HG03095 (cell line): ENCODE results near the gene FAM163B.
"Not testable (repeated sequence)": the region's sequence is repeated elsewhere in the genome, so short reads cannot be mapped to it uniquely, and the experiment has no call there.

Source experiments
- ATAC-seq: cut with Tn5 transposase; IDR thresholded peaks from one replicate; pipeline ENCODE4 v1.9.1; 2021; ENCODE audit warnings: moderate library complexity; ENCODE audit not compliant: unreplicated experiment

Gene FAM163B

GRCh38 chr9:133640160-133640559 is 31.0 kb upstream of the FAM163B start:
- ATAC-seq: no peak

GRCh38 chr9:133639613-133640012 is 30.4 kb upstream of the FAM163B start:
- ATAC-seq: no peak

- no peak for ATAC-seq
Measured at GRCh38 chr9:133638711-133639110, 29.5 kb upstream of the FAM163B start.

GRCh38 chr9:133638076-133638475 is 28.9 kb upstream of the FAM163B start:
- ATAC-seq: no peak

GRCh38 chr9:133637451-133638055 is 28.4 kb upstream of the FAM163B start:
- no peak for ATAC-seq

- no peak for ATAC-seq
Measured at GRCh38 chr9:133636902-133637301, 27.7 kb upstream of the FAM163B start.

GRCh38 chr9:133635533-133636531 is 26.6 kb upstream of the FAM163B start, which contains the start of gene DBH:
Gene DBH (plus strand): TSS chr9:133636363. CDS start chr9:133636372, 9 bp downstream.
- no peak for ATAC-seq

GRCh38 chr9:133635098-133635497 is 25.9 kb upstream of the FAM163B start:
- no peak for ATAC-seq

GRCh38 chr9:133634081-133634691 is 25.0 kb upstream of the FAM163B start:
- no peak for ATAC-seq

- ATAC-seq: no peak
Measured at GRCh38 chr9:133633681-133634080, 24.5 kb upstream of the FAM163B start.

GRCh38 chr9:133632806-133633680 is 23.9 kb upstream of the FAM163B start:
- ATAC-seq: no peak

- ATAC-seq: no peak
Measured at GRCh38 chr9:133631111-133631510, 21.9 kb upstream of the FAM163B start.

GRCh38 chr9:133629221-133630110 is 20.3 kb upstream of the FAM163B start:
- ATAC-seq: no peak

GRCh38 chr9:133628766-133629165 is 19.6 kb upstream of the FAM163B start:
- no peak for ATAC-seq

GRCh38 chr9:133627341-133627740 is 18.2 kb upstream of the FAM163B start:
- no peak for ATAC-seq

- not testable (repeated sequence) for ATAC-seq
Measured at GRCh38 chr9:133626008-133626407, 16.8 kb upstream of the FAM163B start.

GRCh38 chr9:133622555-133622954 is 13.4 kb upstream of the FAM163B start:
- no peak for ATAC-seq

- ATAC-seq: no peak
Measured at GRCh38 chr9:133621725-133622267, 12.6 kb upstream of the FAM163B start.

- no peak for ATAC-seq
Measured at GRCh38 chr9:133619791-133620190, 10.6 kb upstream of the FAM163B start.
